Subcutaneous adipose tissue (tissue), 4 donors: ENCODE measurements around the gene TTC3. TPM values are rescaled to one million over a fixed set of nuclear protein-coding genes. Genes with fewer than 3 reads are reported as not detected.

Experiments used
- CTCF ChIP-seq: fragments of 450-650 bp; IDR thresholded peaks from one replicate; pipeline ENCODE4 v1.5.1; 2016; ENCODE audit warnings: low read depth, mild to moderate bottlenecking, control low read depth, antibody characterized with exemption, moderate library complexity
- total RNA-seq, 4 donors: library from RNA; depleted of rRNA; stranded (reverse); fragments of >200 nt; gene quantifications; one replicate each; pipeline ENCODE4 v1.1.0, GENCODE V29; 2016

The TTC3 gene
- total RNA-seq, 4 donors from 2014 or later = 179 to 309 (median 223) TPM

GRCh38 chr21:37036177-37036576 is 36.9 kb upstream of the TTC3 start:
- TF ChIP-seq CTCF = no peak

DNA sequence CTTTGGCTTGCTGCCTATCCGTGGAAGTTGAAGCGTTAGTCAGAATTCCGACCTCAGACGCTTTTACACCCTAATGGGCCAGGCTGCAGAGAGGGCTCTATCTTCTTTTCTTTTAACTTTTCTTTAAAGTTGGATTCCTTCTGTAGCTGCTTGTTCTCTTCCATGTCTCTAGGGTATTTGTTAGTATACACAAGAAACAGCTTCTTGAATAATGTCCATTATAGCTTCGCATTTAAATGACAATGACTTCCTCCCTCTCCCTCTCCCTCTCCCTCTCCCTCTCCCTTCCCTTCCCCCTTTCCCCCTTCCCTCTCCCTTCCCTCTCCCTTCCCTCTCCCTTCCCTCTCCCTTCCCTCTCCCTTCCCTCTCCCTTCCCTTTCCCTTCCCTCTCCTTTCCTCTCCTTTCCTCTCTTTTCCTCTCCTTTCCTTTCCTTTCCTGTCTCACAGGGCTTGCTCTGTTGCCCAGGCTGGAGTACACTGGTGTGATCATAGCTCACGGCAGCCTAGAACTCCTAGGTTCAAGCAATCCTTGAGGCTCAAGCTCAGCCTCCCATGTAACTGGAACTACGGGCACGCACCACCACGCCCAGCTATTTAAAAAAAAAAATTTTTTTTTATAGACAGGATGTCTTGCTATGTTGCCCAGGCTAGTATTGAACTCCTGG is 33.5 kb upstream of the TTC3 start:
- TF ChIP-seq CTCF = no peak

DNA sequence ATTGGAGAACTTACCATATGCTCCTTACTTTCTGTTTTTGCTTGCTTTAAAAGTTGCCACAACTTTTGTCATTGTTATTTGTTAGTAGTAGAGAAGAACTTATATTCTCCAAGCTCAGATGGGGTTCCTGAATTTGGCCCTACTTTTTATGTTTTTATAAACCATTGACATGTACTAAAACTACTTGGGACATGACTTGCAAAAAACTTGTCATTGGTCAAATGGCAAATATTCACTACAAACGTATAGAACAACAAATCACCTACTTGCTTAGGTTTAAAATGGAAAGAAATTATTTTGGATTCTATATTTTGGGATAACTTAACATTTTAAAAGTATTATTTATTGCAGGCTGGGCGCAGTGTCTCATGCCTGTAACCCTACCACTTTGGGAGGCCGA is 32.8 kb upstream of the TTC3 start:
- no peak for TF ChIP-seq CTCF

- no peak for TF ChIP-seq CTCF
Observed at GRCh38 chr21:37041706-37042271, 31.3 kb upstream of the TTC3 start.

DNA sequence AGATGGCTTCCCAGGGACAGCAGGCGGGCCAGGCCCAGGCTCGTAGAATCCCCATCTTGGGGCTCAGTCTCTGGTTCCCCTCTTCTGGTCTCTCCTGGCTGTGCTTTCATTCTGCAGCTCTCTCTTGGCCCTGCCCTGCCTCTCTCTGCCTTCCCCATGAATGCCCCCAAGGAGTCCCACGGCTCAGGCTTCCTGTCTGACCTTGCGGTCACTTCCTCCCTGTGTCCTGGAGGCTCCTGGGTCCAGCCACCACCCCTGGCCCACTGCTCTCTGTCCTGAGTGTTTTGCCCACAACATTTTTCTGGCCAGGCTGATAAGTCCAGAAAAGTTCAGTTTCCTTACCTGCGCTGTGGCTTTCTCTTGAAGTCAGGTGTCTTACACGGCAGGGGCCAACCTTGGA is 29.2 kb upstream of the TTC3 start:
- TF ChIP-seq CTCF = no peak

- no peak for TF ChIP-seq CTCF
Observed at GRCh38 chr21:37044643-37045042, 28.4 kb upstream of the TTC3 start.

- TF ChIP-seq CTCF = no peak
Observed at GRCh38 chr21:37045149-37045548, 27.9 kb upstream of the TTC3 start.
